Liver (tissue), 3 donors: ENCODE data around the gene DAPK1.

Experiments used
- FOXA1 ChIP-seq: IDR thresholded peaks from 2 replicates; pipeline ENCODE4 v1.6.1; 2016; ENCODE audit warnings: antibody characterized with exemption
- RAD21 ChIP-seq, 2 donors: IDR thresholded peaks; 2 replicates each; pipeline ENCODE4 v1.6.1; 2016; ENCODE audit warnings: antibody characterized with exemption in 2 of 2, mild to moderate bottlenecking in 2 of 2
- SP1 ChIP-seq: IDR thresholded peaks from 2 replicates; pipeline ENCODE4 v1.6.1; 2018; ENCODE audit warnings: antibody characterized with exemption, mild to moderate bottlenecking
- TF ChIP-seq, protein P1 (sequence below): fragments of 150-350 bp; IDR thresholded peaks from 2 replicates; pipeline ENCODE4 v1.5.1; 2017; ENCODE audit warnings: improper control_type of control experiment, low read depth, low read length; ENCODE audit not compliant: missing input control
- TF ChIP-seq, protein P2 (sequence below): IDR thresholded peaks from 2 replicates; pipeline ENCODE4 v1.6.1; 2016; ENCODE audit warnings: antibody characterized with exemption
- donor health status: healthy.
- donor health status: healthy.

DNA sequence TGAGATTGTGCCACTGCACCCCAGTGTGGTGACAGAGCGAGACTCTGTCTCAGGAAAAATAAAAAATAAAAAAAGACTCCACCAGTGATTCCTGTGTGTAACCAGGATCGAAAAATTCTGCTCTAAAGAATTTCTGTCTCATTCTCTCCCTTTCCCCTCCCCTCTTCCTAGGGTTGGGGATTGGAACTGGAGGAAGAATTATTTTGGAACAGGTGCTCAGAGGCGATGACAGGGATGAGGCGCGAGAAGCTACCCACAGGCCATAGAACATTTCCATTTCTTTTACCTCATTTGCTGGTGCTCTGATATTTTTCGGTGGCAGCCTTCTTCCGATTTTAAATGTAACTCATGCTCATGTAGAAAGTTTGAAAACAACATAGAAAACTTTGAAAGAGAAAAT is 80.1 kb downstream of the DAPK1 start:
- TF ChIP-seq, protein P1, sequence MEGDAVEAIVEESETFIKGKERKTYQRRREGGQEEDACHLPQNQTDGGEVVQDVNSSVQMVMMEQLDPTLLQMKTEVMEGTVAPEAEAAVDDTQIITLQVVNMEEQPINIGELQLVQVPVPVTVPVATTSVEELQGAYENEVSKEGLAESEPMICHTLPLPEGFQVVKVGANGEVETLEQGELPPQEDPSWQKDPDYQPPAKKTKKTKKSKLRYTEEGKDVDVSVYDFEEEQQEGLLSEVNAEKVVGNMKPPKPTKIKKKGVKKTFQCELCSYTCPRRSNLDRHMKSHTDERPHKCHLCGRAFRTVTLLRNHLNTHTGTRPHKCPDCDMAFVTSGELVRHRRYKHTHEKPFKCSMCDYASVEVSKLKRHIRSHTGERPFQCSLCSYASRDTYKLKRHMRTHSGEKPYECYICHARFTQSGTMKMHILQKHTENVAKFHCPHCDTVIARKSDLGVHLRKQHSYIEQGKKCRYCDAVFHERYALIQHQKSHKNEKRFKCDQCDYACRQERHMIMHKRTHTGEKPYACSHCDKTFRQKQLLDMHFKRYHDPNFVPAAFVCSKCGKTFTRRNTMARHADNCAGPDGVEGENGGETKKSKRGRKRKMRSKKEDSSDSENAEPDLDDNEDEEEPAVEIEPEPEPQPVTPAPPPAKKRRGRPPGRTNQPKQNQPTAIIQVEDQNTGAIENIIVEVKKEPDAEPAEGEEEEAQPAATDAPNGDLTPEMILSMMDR: no peak
- TF ChIP-seq FOXA1 (no peak), SP1 (no peak), RAD21 (IDR thresholded peaks at IDR 0.05) (no peak)
- TF ChIP-seq, protein P2, sequence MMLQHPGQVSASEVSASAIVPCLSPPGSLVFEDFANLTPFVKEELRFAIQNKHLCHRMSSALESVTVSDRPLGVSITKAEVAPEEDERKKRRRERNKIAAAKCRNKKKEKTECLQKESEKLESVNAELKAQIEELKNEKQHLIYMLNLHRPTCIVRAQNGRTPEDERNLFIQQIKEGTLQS: no peak
